DND-41 (cell line): ENCODE results near the gene GATA5.

ENCODE experiments used
- ATAC-seq: fragments of 200-7000 bp; cut with Tn5 transposase; 3 replicates; pipeline ENCODE4 v1.9.1; 2021; ENCODE audit warnings: low read depth; ENCODE audit not compliant: insufficient read depth
- DNase-seq: peaks from one replicate; pipeline ENCODE4 v3.0.0-alpha.2; 2020
- H2AFZ ChIP-seq: 2 replicates; pipeline ENCODE4 v1.6.0; 2012; ENCODE audit warnings: low read depth, low read length
- H3K27ac ChIP-seq: 2 replicates; pipeline ENCODE4 v1.5.1; 2012; ENCODE audit warnings: low read length, inconsistent platforms
- H3K27me3 ChIP-seq: fragments of 200-600 bp; sonication (generic); 2 replicates; pipeline ENCODE4 v1.6.0; 2012; ENCODE audit warnings: low read length, mild to moderate bottlenecking, inconsistent platforms; ENCODE audit not compliant: insufficient read depth, poor library complexity
- H3K36me3 ChIP-seq: 2 replicates; pipeline ENCODE4 v1.5.1; 2012; ENCODE audit warnings: low read length, inconsistent platforms; ENCODE audit not compliant: insufficient read depth
- H3K4me1 ChIP-seq: 2 replicates; pipeline ENCODE4 v1.5.1; 2012; ENCODE audit warnings: mild to moderate bottlenecking, low read length; ENCODE audit not compliant: insufficient read depth
- H3K4me2 ChIP-seq: 2 replicates; pipeline ENCODE4 v1.6.0; 2012; ENCODE audit warnings: mild to moderate bottlenecking, moderate library complexity, low read length, inconsistent platforms; ENCODE audit not compliant: insufficient read depth
- H3K4me3 ChIP-seq, 2 experiments: fragments of 200-600 bp in 1 of 2; shearing (Covaris generic) in 1 of 2; 2 replicates each; pipeline ENCODE4 v1.5.1; 2012 to 2016; ENCODE audit warnings: inconsistent platforms in 2 of 2, low read length in 2 of 2, mild to moderate bottlenecking in 2 of 2, low read depth in 1 of 2, moderate library complexity in 1 of 2
- H3K79me2 ChIP-seq: 2 replicates; pipeline ENCODE4 v1.6.0; 2012; ENCODE audit warnings: low read length, inconsistent platforms; ENCODE audit not compliant: insufficient read depth
- H3K9ac ChIP-seq: 2 replicates; pipeline ENCODE4 v1.6.0; 2012; ENCODE audit warnings: low read depth, mild to moderate bottlenecking, inconsistent platforms, low read length, moderate library complexity
- H3K9me3 ChIP-seq: 2 replicates; pipeline ENCODE4 v1.5.1; 2012; ENCODE audit warnings: low read length, moderate library complexity, mild to moderate bottlenecking, inconsistent platforms; ENCODE audit not compliant: insufficient read depth, severe bottlenecking
- H4K20me1 ChIP-seq: 2 replicates; pipeline ENCODE4 v1.6.0; 2012; ENCODE audit warnings: low read length; ENCODE audit not compliant: insufficient read depth
- CTCF ChIP-seq: IDR thresholded peaks from 2 replicates; pipeline ENCODE4 v1.5.1; 2012; ENCODE audit warnings: borderline replicate concordance, low read length, moderate library complexity, mild to moderate bottlenecking; ENCODE audit not compliant: poor library complexity, severe bottlenecking; ENCODE audit errors: extremely low read depth
- EZH2 ChIP-seq: IDR thresholded peaks from 3 replicates; pipeline ENCODE4 v1.6.1; 2012; ENCODE audit warnings: borderline replicate concordance, low read depth, mild to moderate bottlenecking, moderate library complexity, low read length, inconsistent platforms; ENCODE audit not compliant: severe bottlenecking

GATA5 gene

GRCh38 chr20:62494980-62495748 lies 19.4 kb upstream of the GATA5 start:
- H3K4me2 ChIP-seq, result no peak overlapping the region
- ATAC-seq (no peak), DNase-seq (no peak)
- no peak overlapping the region for H3K27ac ChIP-seq
- H3K4me3 ChIP-seq, result no peak overlapping the region
- H3K9me3 ChIP-seq, result no peaks in the 10 kb centered on the region
- no peaks in the 10 kb centered on the region for H3K36me3 ChIP-seq
- H3K27me3 ChIP-seq, result no peaks in the 10 kb centered on the region
- H3K79me2 ChIP-seq, result no peaks in the 10 kb centered on the region
- no peak overlapping the region for H2AFZ ChIP-seq
- TF ChIP-seq CTCF (no peak), EZH2 (no peak)
- 0 out of 2 replicates have a peak, but pooled peaks cover 3% of the 10 kb centered on the region for H4K20me1 ChIP-seq
- no peaks in the 10 kb centered on the region for H3K4me1 ChIP-seq
- H3K9ac ChIP-seq, result no peak overlapping the region

DNA sequence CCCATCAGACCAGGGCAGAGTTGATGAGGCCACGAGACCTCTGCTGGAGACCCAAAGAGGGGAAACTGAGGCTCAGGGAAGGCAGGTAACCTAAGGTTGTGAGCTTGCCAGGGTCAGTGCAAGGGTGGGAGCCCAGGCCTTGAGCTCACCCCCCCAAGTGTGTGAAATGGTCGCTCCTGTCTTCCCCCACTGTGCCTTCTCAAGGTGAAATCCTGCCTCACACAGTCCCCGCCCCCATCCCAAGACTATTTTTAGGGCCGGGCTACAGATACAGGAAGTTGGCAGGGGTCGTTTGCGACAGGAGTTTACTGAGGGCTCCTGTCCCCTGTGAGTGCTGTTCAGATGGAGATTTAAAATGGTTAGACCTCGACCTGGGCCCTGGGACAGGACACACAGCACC lies 18.7 kb upstream of the GATA5 start:
- Histone ChIP-seq H3K4me2 (no peak overlapping the region), H3K27ac (no peak overlapping the region), H3K79me2 (no peaks in the 10 kb centered on the region), H3K4me1 (no peaks in the 10 kb centered on the region), H3K9me3 (no peaks in the 10 kb centered on the region), H3K36me3 (no peaks in the 10 kb centered on the region), H3K9ac (no peak overlapping the region), H4K20me1 (0 out of 2 replicates have a peak, but pooled peaks cover 3% of the 10 kb centered on the region), H2AFZ (no peak overlapping the region), H3K27me3 (peaks cover 3% of the 10 kb centered on the region), H3K4me3 (no peak overlapping the region)
- ATAC-seq (no peak), DNase-seq (no peak)
- TF ChIP-seq CTCF, result no peak
- no peak for TF ChIP-seq EZH2

DNA sequence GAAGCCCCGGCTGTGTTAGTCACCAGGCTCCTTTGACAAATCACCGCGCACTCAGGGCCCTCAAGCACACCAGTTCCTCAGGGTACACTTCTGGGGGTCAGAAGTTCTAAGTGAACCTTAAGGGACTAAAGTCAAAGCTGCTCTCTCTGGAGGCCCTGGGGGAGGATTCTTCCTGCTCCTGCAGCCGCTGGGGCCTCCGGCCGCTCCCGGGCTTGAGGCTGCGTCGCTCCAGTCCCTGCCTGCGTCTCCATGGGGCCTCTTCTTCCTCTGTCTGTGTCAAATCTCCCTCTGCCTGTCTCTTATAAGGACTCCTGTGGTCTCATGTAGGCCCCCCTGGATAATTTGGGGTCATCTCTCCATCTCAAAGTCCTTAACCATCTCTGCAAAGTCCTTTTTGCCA lies 18.1 kb upstream of the GATA5 start:
- H3K9me3 ChIP-seq, result no peaks in the 10 kb centered on the region
- H3K4me3 ChIP-seq, result no peak overlapping the region
- no peaks in the 10 kb centered on the region for H3K4me1 ChIP-seq
- no peak overlapping the region for H3K4me2 ChIP-seq
- no peaks in the 10 kb centered on the region for H3K79me2 ChIP-seq
- peaks cover 9% of the 10 kb centered on the region for H3K27me3 ChIP-seq
- no peak for DNase-seq
- no peak overlapping the region for H2AFZ ChIP-seq
- H4K20me1 ChIP-seq, result 0 out of 2 replicates have a peak, but pooled peaks cover 3% of the 10 kb centered on the region
- TF ChIP-seq EZH2, result no peak
- no peak for TF ChIP-seq CTCF
- no peak for ATAC-seq
- no peak overlapping the region for H3K27ac ChIP-seq
- H3K9ac ChIP-seq, result no peak overlapping the region
- H3K36me3 ChIP-seq, result no peaks in the 10 kb centered on the region
